Measurements from ENCODE around the gene PI4KA.
"Not testable (repeated sequence)": the region's sequence is repeated elsewhere in the genome, so short reads cannot be mapped to it uniquely, and the experiment has no call there.

Gene PI4KA

DNA sequence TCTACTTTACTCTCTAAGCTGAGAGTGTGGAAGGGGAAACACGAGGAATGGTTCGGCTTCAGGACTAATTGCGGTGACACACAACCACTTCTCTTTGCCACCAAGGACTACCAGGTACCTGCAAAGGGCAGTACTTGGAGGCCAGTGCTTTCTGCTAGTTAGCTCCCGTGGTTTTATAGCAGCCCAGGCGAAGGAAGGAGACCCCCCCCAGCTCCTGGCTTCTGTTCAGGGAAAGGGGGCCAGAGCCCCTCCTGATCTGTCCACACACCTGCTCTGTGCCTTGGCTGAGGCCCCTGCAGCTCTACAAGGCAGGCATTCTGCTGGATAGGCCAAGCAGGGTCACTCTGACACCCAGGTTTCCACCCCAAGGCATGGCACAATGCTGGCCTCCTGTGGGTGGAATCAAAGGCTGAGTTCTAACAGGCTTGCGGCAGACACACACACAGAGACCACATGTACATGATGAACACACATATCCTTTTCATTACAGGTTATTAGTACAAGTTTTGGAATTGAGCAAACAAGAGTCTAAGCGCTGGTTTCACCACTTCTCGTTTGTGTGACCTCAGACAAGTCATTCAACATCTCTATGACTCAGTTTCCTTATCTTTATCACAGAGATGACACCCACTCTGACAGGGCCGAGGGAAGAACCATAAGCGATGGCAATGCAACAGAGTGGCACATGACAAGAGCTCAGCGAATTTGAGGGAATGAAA is 77.2 kb downstream of the PI4KA start:
- no peak for FAIRE-seq
- no peak for DNase-seq (ENCODE audit: extremely low spot score, insufficient read length, low read depth)

DNA sequence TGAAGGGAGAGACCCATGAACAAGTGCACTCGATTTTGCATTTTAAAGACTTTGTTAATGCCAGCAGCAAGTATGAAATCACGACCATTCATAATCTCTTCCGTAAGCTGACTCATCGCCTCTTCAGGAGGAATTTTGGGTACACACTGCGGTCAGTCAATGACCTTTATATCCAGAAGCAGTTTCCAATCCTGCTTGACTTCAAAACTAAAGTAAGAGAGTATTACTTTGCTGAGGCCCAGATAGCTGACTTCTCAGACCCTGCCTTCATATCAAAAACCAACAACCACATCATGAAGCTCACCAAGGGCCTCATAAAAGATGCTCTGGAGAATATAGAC is 78.8 kb downstream of the PI4KA start:
- no peak for FAIRE-seq
- no peak for DNase-seq (ENCODE audit: extremely low spot score, insufficient read length, low read depth)

DNA sequence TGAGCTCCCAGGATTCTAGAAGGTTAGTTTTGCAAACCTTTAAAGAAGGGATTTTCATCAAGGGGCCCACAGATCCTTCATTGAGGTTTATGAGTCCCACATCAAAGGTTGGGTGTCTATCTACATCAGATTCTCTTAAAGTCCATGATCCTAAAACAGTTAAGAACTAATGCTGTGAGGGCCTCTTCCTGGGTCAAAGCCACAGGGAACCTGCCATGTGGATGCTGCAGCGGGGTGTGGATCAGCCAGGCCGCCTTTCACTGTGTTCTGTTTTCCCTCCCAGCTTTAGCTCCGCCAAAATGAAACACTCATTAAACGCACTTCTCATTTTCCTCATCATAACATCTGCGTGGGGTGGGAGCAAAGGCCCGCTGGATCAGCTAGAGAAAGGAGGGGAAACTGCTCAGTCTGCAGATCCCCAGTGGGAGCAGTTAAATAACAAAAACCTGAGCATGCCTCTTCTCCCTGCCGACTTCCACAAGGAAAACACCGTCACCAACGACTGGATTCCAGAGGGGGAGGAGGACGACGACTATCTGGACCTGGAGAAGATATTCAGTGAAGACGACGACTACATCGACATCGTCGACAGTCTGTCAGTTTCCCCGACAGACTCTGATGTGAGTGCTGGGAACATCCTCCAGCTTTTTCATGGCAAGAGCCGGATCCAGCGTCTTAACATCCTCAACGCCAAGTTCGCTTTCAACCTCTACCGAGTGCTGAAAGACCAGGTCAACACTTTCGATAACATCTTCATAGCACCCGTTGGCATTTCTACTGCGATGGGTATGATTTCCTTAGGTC is 79.4 kb downstream of the PI4KA start:
- DNase-seq (ENCODE audit: extremely low spot score, insufficient read length, low read depth) (no peak), FAIRE-seq (no peak)

DNA sequence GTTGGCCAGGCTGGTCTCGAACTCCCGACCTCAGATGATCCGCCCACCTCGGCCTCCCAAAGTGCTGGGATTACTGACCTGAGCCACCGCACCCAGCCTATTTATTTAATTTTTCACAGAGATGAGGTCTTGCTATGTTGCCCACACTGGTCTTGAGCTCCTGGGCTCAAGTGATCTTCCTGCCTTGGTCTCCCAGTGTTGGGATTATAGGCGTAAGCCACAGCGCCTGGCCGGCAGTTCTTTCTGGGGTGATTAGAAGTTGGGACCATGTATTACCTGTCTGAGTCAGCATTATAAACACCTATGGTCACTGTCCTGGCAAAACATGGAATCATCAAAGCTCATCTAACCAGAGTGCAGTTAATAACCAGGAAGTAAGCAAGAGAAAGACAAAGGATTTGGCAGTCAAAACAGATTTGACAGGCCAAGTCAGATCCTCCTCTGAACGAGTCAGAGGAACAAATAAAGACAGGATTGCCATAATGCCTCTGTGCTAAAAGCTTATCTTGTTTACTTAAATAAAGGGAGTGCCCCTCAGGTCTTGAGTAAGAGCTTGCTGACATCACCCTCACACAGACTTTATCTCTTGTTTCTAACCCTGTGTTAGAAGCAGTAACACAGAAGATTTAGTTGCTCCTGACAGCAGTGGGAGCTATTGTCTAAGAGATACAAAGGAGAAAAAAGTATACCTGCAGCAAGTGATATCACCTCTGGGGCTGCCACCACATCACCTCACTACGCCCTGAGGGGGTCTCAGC is 81.0 kb downstream of the PI4KA start:
- FAIRE-seq = no peak
- DNase-seq (ENCODE audit: extremely low spot score, insufficient read length, low read depth) = no peak

DNA sequence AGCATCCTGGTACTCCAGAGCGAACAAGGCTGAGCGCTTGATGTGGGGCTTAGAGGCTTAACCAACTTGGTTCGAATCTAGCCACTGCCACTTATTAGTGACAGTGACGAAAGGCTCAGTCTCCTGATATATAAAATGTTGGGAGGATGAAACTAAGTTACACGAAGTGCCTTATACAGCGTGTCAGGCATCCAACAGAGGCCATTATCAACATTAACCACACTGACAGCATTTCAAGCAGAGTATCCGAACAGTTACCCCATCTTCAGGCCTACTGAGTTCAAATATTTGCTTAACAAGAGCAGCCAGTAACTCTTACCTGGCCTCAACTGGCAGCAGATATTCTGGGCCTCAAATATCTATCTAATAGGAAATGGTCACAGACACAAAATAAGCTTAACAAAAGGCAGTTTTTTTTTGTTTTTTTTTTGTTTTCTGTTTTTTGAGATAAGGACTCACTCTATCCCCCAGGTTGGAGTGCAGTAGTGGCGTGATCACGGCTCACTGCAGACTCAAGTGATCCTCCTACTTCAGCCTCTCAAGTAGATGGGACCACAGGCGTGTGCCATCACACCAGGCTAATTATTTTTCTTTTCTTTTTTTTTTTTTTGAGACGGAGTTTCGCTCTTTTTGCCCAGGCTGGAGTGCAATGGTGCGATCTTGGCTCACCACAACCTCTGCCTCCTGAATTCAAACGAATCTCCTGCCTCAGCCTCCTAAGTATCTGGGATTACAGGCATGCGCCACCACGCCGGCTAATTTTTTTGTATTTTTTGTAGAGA is 81.8 kb downstream of the PI4KA start:
- DNase-seq (ENCODE audit: extremely low spot score, insufficient read length, low read depth) = no peak
- FAIRE-seq = no peak

DNA sequence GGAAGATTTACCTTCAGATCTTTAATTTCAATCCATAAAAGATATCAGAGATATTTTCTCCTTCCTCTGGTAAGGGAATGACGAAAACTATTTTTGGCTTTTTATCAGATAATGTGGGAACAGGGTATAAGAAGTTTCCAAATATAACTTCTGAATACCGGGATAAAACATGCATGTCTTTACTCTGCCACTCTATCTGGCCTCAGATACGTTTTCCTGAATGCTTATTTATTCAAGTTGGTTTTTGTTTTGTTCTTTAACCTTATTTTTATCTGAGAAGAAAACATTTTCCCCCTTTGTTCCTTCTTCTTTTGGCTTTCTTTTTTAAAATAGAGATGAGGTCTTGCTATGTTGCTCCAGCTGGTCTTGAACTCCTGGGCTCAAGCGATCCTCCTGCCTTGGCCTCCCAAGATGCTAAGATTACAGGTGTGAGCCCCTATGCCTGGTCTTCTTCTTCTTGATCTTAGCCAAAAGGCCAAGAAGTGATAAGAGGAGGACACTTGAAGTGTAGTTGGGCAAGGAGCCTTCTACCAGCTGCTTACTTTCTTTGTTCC is 83.2 kb downstream of the PI4KA start:
- DNase-seq (ENCODE audit: extremely low spot score, insufficient read length, low read depth) (no peak), FAIRE-seq (no peak)

DNA sequence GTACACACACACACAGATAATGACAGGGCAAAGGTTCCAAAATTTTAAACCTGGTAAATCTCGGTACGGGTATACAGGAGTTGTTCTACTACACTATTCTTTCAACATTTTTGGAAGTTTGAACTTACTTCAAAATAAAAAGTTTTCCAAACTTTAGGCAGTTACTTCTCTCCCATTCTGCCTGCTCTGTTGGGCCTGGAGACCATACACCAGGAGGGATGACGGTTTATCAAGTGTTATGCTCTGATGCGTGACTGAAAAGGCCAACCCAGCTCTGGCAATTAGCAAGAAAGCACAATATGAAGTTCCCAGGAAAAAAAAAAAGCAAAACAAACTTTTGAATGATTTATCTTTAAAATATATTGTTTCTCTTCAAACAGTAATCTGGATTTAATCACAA is 83.7 kb downstream of the PI4KA start:
- no peak for DNase-seq (ENCODE audit: extremely low spot score, insufficient read length, low read depth)
- FAIRE-seq = no peak

DNA sequence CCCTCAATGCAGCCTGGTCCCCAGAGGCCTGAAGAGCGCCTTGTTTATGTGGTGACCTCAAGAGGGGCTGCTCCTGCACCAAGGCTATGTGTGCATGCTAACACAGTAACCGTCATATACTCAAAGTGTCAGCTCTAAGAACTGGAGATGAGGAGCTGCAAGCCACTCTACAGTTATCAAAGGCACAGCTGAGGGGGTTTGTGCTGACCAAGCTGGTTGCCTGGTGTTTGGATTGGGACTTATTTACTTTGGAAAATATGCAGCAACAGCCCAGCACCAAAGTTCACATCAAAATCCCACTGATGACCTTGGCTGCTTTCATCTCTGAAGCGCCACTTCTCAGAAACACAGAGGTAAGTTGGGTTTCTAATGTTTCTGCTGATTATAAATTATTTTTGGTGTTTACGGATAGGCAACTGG is 84.8 kb downstream of the PI4KA start, which contains the start of gene SERPIND1:
SERPIND1 (plus strand) TSS at position 321 of the 420 bp plus-strand sequence. CDS start 5,200 bp downstream, outside the sequence.
- no peak for FAIRE-seq
- DNase-seq (ENCODE audit: extremely low spot score, insufficient read length, low read depth) = no peak

DNA sequence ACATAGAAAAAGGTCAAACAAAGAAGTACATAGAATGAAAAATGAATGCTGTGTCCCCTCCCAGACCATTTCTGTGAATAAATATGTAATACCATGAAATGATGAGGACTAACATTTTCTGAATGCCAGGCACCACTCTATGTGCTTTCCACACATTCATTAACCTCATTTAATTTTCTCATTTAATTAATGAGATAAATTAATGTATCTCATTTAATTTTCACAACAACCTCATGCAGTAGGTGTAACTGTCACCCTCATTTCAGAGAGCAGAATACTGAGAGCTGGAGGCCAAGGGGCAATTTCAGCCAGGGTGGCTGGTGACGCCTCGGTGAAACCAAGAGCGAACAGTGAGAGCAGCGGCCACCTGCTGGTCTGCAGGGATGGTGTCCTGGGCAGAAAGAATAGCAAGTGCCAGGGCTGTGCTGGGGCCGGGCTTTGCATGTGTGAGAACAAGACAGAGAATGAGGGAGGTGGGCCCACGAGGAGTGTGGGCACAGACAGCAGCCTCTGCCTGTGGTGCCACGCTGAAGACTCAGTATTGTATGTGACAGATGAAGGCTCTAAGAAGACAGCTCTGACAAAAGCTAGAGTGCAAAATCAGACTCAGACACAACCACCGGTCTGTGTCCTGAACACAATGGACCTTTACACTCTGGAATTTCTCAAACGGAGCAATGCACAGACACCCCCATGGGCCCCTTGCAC is 86.5 kb downstream of the PI4KA start:
- DNase-seq (ENCODE audit: extremely low spot score, insufficient read length, low read depth) (no peak), FAIRE-seq (no peak)

DNA sequence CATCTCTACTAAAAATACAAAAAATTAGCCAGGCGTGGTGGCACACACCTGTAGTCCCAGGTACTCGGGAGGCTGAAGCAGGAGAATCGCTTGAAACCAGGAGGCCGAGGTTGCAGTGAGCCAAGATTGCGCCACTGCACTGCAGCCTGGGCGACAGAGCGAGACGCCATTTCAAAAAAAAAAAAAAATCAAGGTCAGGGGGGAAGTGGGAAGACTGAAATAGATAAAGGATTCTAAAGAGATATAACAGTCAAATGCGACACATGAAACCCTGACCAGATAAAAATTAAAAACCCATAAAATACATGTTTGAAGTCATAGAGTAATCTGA is 89.2 kb downstream of the PI4KA start:
- not testable (repeated sequence) for FAIRE-seq

DNA sequence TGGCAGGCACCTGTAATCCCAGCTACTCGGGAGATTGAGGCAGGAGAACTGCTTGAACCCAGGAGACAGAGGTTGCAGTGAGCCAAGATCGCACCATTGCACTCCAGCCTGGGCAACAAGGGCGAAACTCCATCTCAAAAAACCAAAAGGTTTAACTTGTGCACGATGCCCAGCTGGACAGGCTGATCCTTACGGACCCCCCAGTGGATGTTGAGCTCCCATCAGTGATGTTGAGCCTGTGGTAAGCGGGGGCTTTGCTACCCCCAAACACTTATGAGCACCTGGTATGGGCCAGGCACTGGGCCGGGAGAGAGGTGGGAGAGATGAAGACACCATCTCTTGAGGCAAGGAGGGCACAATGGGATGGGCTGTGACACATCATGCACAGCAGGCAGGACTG is 92.1 kb downstream of the PI4KA start:
- DNase-seq (ENCODE audit: extremely low spot score, insufficient read length, low read depth) (no peak), FAIRE-seq (no peak)

More for the DNA sequence above, 89.2 kb downstream of the PI4KA start:
- DNase-seq (ENCODE audit: extremely low spot score, insufficient read length, low read depth) = not testable (repeated sequence)

DNA sequence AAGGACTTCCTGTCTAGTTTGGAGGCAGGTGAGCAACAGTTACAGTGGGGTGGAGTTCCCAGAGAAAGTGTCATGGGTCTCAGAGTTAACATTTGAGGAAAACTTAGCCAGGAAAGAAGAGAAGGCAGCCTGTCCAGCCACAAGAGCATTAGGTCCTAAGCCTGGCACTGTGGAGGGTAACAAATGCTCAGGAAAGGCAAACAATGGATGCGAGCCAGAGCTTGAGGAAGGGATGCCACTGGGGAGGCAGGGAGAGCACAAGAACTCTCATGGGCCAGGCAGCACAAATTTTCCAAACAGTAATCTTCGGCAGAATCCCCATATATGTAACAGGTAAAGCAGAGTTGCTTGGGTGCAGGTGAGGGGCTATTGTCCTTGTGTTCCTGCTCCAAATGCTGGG is 92.7 kb downstream of the PI4KA start:
- no peak for FAIRE-seq
- DNase-seq (ENCODE audit: extremely low spot score, insufficient read length, low read depth) = no peak

DNA sequence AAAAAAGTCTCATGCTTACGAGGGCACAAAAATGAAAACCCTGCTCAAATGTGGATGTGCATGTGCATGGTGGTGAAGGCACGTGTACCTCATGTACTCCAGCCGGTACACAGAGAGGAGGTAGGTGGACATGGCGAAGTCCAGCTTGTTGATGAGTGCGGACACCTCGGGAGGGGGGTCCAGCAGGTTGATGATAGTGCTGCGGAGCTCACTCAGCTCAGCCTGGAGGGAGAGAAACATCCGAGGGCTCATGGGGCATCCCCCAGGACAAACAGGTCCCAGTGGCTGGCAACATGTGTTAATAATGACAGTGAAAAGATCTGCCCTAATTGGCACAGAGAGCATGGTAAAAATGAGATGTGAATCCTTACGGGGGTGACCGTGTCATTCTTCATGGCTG is 93.9 kb downstream of the PI4KA start:
- no peak for DNase-seq (ENCODE audit: extremely low spot score, insufficient read length, low read depth)
- FAIRE-seq = no peak

DNA sequence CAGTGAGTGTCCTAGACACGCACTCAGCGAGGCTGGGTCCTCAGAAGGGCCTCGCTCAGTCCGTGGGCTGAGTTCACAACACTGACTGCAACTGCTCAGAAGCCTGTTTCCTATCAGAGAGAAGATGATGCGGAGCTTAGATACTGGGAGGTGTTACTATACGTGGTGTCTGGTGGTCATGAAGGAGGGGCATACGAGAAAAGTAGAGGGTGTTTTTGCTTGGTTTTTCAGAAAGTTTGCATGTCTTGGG is 94.2 kb downstream of the PI4KA start:
- FAIRE-seq = no peak
- no peak for DNase-seq (ENCODE audit: extremely low spot score, insufficient read length, low read depth)

DNA sequence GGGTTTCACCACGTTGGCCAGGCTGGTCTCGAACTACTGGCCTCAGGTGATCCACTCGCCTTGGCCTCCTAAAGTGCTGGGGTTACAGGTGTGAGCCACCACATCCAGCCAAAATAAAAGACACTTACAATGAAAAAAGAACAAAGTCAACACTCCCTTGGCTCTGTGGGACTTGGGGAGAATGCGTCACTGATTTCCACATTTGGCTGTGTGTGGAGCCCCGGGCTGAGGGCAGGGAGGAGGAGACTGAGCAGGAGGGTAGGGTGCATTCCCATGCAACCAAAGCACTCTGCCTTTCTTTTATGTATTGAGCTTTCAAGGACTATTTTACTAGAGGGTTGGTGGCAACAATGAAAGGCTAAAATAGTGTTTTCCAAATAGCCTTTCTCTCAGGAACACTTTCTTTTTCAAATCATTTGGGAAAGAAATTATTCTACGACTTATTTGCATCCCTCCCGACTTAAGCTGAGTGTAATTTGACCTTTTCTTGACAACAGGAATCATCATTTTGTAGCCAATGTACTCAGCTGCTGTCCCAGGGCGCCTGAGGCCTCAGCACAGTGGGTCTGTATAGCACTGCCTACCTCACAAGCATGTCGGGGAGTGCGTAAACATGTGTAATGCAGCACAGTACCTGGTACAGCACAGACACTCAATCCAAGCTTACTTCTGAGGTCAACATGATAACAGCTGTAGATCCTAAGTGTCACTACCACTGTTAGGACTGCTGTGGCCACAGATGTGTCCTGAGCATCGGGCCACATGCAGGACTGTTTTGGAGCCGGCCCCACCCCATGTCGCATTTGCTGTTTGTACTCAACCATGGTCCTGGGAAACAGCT is 94.8 kb downstream of the PI4KA start:
- DNase-seq (ENCODE audit: extremely low spot score, insufficient read length, low read depth) (no peak), FAIRE-seq (no peak)

DNA sequence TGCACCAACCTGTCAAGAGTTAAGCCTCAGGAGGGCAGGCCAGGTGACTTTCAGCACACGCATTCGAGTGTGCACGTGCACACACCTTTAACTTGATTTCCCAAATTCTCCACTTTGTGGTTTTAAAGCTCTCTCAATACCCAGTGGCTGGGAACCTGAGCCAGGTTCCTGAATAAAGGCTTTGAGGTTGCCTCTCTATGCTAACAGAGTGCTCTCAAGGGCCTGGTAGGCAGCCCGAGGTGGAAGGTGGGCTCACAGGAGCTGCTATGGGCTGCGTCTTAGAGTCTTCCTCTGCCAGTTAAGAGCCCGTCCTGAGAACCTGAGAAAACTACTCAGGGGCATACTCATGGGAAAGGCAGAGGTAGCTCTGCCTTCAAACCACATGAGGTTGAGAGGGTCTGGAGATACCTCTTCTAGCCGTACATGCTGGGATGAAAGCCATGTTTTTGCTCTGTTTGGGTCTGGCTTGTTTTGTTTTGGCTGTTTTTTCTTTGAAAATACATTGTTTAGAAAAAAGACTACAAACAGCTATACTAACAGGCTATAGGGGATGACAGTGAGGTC is 96.3 kb downstream of the PI4KA start:
- no peak for FAIRE-seq

DNA sequence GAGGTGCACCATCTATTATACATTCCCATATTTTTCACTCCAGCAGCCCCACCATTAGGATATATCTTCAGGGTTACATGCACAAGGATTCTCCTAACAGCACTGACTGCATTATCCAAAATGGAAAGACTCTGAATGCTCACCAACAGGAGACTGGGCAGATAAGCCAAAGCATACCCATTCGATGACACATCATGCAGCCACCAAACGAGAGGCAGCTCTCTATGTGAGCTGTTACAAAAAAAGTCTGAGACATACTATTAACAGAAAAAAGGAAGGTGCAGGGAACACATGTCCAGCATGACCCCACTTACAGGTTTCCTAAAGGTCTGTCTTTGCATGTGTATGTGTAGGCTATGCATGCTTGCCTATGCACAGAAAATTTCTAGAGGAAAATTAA is 97.1 kb downstream of the PI4KA start:
- FAIRE-seq = no peak
- DNase-seq (ENCODE audit: extremely low spot score, insufficient read length, low read depth) = no peak

More for the DNA sequence above, 96.3 kb downstream of the PI4KA start:
- DNase-seq (ENCODE audit: extremely low spot score, insufficient read length, low read depth) = no peak

DNA sequence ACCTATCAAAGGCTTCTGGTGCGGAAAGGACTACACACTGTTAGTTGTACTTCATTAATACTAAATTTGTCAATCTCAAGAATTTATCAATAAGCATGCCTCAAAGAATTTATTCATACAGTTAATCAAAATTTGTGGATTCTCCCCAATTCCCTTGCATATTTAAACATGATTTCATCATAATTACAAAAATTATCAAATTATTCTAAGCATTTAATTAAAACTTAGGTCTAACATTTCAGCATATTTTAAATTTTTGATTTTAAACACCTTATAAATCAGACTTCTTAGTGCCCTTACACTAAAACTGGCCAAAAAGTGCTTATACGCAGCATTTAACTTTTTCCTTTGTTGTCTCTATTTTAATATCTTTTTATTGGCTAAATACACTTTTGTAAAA is 98.5 kb downstream of the PI4KA start:
- no peak for FAIRE-seq
- no peak for DNase-seq (ENCODE audit: extremely low spot score, insufficient read length, low read depth)

All from GM18507 (cell line).